ENCODE data around the gene PSMD9.
"Not testable (repeated sequence)": the region's sequence is repeated elsewhere in the genome, so short reads cannot be mapped to it uniquely, and the experiment has no call there.

PSMD9 gene

GRCh38 chr12:121921066-121921465 lies 32.5 kb downstream of the PSMD9 start:
- Histone ChIP-seq H3K4me1 (ENCODE audit: insufficient read depth, low read length) (peaks cover 14% of the 10 kb centered on the region), H3K9ac (ENCODE audit: low read depth, low read length) (no peak overlapping the region), H3K36me3 (ENCODE audit: insufficient read depth, low read length) (no peaks in the 10 kb centered on the region)

DNA sequence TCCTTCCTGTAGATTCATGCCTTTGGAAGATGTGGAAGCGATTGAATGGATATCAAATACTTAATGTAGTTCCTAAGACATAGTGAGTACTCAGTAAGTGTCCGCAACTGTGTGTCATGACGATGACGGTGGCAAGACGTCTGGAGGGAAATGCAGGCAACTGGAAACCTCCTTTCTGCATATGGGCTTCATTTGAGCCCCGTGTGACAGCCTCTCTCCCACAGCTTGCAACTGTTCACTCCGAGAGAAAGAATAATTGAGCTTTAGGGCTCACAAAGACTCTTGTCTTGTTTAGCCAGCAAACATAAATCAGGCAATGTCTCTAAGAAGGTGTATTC lies 36.7 kb downstream of the PSMD9 start:
- Histone ChIP-seq H3K9me3 (ENCODE audit: control insufficient read depth, insufficient read depth, low read length) (no peaks in the 10 kb centered on the region), H3K4me1 (ENCODE audit: insufficient read depth, low read length) (peaks cover 30% of the 10 kb centered on the region), H3K36me3 (ENCODE audit: insufficient read depth, low read length) (no peaks in the 10 kb centered on the region), H3K9ac (ENCODE audit: low read depth, low read length) (peak overlapping the region; percentile 2; the same call in 1 of the 2 replicates)

More at GRCh38 chr12:121921066-121921465, 32.5 kb downstream of the PSMD9 start:
- no peaks in the 10 kb centered on the region for H3K9me3 ChIP-seq (ENCODE audit: control insufficient read depth, insufficient read depth, low read length)

- no peaks in the 10 kb centered on the region for H3K36me3 ChIP-seq (ENCODE audit: insufficient read depth, low read length)
- no peak overlapping the region for H3K9ac ChIP-seq (ENCODE audit: low read depth, low read length)
- no peaks in the 10 kb centered on the region for H3K9me3 ChIP-seq (ENCODE audit: control insufficient read depth, insufficient read depth, low read length)
- H3K4me1 ChIP-seq (ENCODE audit: insufficient read depth, low read length) = peaks cover 30% of the 10 kb centered on the region
Measured at GRCh38 chr12:121926874-121927706, 38.5 kb downstream of the PSMD9 start.

DNA sequence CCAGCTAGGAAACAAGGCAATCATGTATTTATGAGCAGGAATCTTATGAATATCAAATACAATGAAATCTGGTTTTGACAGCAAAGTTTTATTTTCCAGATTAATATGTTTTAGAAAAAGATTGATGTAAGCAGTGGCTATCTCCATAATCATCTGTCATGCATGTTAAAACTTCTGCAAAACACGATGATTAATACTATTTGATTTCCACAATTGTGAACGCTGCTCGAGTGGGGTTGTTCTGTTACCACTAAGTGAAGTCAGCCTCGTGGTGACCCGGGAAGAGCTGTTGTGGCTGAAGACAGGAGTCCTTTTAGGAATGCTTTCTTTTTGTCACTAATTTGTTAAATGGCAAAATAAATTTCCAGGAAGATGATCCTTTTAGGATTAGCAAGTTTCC lies 39.2 kb downstream of the PSMD9 start:
- H3K9me3 ChIP-seq (ENCODE audit: control insufficient read depth, insufficient read depth, low read length) = no peaks in the 10 kb centered on the region
- no peak overlapping the region for H3K9ac ChIP-seq (ENCODE audit: low read depth, low read length)

DNA sequence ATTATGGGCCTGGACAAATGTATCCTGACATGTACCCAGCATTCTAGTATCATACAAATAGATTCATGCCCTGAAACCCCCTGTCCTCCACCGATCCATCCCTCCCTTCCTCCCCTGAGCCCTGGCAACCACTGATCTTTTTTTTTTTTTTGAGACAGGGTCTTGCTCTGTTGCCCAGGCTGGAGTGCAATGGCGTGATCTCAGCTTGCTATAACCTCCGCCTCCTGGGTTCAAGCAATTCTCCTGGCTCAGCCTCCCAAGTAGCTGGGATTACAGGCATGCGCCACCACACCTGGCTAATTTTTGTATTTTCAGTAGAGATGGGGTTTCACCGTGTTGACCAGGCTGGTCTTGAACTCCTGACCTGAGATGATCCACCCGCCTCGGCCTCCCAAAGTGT lies 41.0 kb downstream of the PSMD9 start:
- H3K36me3 ChIP-seq (ENCODE audit: insufficient read depth, low read length); H3K9me3 ChIP-seq (ENCODE audit: control insufficient read depth, insufficient read depth, low read length); H3K9ac ChIP-seq (ENCODE audit: low read depth, low read length): not testable (repeated sequence)
- H3K4me1 ChIP-seq (ENCODE audit: insufficient read depth, low read length) = peaks cover 37% of the 10 kb centered on the region

More for the DNA sequence above, 39.2 kb downstream of the PSMD9 start:
- Histone ChIP-seq H3K36me3 (ENCODE audit: insufficient read depth, low read length) (no peaks in the 10 kb centered on the region), H3K4me1 (ENCODE audit: insufficient read depth, low read length) (peaks cover 30% of the 10 kb centered on the region)

DNA sequence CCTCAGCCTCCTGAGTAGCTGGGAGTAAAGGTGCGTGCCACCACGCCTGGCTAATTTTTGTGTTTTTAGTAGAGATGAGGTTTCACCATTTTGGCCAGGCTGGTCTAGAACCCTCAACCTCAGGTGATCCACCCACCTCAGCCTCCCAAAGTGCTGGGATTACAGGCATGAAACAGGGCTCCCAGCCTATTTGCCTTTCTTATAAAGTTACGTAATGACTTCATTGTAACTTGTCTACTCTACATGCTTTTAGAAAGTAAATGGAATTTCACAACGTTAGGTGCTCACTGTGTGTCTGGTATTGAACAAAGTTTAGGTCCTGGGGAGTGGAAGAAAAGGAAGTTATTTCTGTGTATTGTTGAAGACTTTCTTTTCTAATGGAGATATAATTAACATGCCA lies 42.3 kb downstream of the PSMD9 start:
- Histone ChIP-seq H3K9me3 (ENCODE audit: control insufficient read depth, insufficient read depth, low read length) (no peaks in the 10 kb centered on the region), H3K4me1 (ENCODE audit: insufficient read depth, low read length) (peaks cover 30% of the 10 kb centered on the region), H3K9ac (ENCODE audit: low read depth, low read length) (no peak overlapping the region), H3K36me3 (ENCODE audit: insufficient read depth, low read length) (no peaks in the 10 kb centered on the region)

DNA sequence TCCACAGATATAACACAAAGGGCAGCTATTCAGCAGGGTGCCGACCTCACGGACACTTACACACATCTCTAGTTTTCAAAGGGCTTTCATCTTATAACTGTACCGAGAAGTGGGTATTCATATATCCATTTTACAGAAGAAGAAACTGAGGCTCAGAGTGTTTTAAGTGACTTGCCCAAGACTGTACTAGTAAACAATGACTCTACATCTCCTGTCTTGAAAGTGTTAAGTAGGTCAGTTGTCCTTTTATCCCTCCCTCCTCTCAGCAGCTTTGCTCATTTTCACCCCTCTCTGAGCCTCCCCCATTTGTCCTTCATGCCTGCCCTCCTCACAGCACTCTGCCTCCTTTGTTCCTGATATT lies 43.6 kb downstream of the PSMD9 start:
- H3K4me1 ChIP-seq (ENCODE audit: insufficient read depth, low read length) = peaks cover 24% of the 10 kb centered on the region
- no peaks in the 10 kb centered on the region; the same call in 1 of the 2 replicates for H3K9me3 ChIP-seq (ENCODE audit: control insufficient read depth, insufficient read depth, low read length)
- H3K9ac ChIP-seq (ENCODE audit: low read depth, low read length) = no peak overlapping the region
- no peaks in the 10 kb centered on the region for H3K36me3 ChIP-seq (ENCODE audit: insufficient read depth, low read length)

- no peaks in the 10 kb centered on the region for H3K36me3 ChIP-seq (ENCODE audit: insufficient read depth, low read length)
- H3K9me3 ChIP-seq (ENCODE audit: control insufficient read depth, insufficient read depth, low read length) = peaks cover 5% of the 10 kb centered on the region
- no peak overlapping the region for H3K9ac ChIP-seq (ENCODE audit: low read depth, low read length)
- peaks cover 17% of the 10 kb centered on the region for H3K4me1 ChIP-seq (ENCODE audit: insufficient read depth, low read length)
Measured at GRCh38 chr12:121932914-121933521, 44.4 kb downstream of the PSMD9 start.

GRCh38 chr12:121933522-121934308 lies 45.1 kb downstream of the PSMD9 start:
- H3K9me3 ChIP-seq (ENCODE audit: control insufficient read depth, insufficient read depth, low read length) = peaks cover 5% of the 10 kb centered on the region
- H3K36me3 ChIP-seq (ENCODE audit: insufficient read depth, low read length) = no peaks in the 10 kb centered on the region
- peaks cover 14% of the 10 kb centered on the region for H3K4me1 ChIP-seq (ENCODE audit: insufficient read depth, low read length)
- no peak overlapping the region for H3K9ac ChIP-seq (ENCODE audit: low read depth, low read length)

DNA sequence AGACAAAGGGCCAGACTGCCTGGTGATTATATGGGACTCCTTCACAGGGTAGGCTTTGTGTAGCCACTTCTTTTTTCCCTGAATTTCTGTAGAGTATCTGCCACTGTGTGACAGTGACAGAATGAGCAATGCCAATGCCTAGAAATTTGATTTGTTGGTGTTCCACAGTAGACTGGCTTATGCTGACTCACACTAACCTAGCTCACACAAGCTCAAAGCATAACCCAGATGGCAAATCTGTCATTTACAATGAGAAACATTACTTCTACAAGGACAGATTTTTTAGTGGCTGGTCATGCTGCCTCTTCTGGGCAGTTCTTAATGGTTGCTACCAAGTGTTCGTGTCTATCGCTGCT lies 45.7 kb downstream of the PSMD9 start:
- H3K4me1 ChIP-seq (ENCODE audit: insufficient read depth, low read length) = peaks cover 14% of the 10 kb centered on the region
- H3K36me3 ChIP-seq (ENCODE audit: insufficient read depth, low read length) = no peaks in the 10 kb centered on the region
- no peak overlapping the region for H3K9ac ChIP-seq (ENCODE audit: low read depth, low read length)
- peaks cover 5% of the 10 kb centered on the region for H3K9me3 ChIP-seq (ENCODE audit: control insufficient read depth, insufficient read depth, low read length)

GRCh38 chr12:121937654-121938053 lies 49.1 kb downstream of the PSMD9 start:
- Histone ChIP-seq H3K9ac (ENCODE audit: low read depth, low read length) (no peak overlapping the region), H3K9me3 (ENCODE audit: control insufficient read depth, insufficient read depth, low read length) (peaks cover 5% of the 10 kb centered on the region), H3K36me3 (ENCODE audit: insufficient read depth, low read length) (no peaks in the 10 kb centered on the region), H3K4me1 (ENCODE audit: insufficient read depth, low read length) (peaks cover 21% of the 10 kb centered on the region)

DNA sequence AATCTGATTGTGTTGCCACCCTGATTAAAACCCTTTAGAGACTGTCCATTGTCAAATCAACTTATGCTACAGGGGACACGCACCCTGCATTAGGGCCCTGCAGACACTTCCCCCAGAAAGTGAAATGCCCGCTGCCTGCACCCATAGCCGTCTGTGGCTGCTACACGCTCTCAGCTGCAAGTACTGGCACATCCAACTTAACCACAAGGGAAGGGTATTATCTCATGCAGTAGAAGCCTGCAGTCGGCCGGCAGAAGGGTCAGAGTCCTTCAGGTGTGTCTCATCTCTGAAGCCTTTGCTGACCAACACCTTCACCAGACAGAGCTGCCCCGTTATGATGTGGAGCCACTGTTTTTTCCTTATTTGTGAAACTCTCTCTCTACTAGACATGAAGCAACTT lies 50.6 kb downstream of the PSMD9 start:
- Histone ChIP-seq H3K4me1 (ENCODE audit: insufficient read depth, low read length) (peaks cover 9% of the 10 kb centered on the region), H3K9ac (ENCODE audit: low read depth, low read length) (no peak overlapping the region), H3K9me3 (ENCODE audit: control insufficient read depth, insufficient read depth, low read length) (peaks cover 5% of the 10 kb centered on the region), H3K36me3 (ENCODE audit: insufficient read depth, low read length) (no peaks in the 10 kb centered on the region)

DNA sequence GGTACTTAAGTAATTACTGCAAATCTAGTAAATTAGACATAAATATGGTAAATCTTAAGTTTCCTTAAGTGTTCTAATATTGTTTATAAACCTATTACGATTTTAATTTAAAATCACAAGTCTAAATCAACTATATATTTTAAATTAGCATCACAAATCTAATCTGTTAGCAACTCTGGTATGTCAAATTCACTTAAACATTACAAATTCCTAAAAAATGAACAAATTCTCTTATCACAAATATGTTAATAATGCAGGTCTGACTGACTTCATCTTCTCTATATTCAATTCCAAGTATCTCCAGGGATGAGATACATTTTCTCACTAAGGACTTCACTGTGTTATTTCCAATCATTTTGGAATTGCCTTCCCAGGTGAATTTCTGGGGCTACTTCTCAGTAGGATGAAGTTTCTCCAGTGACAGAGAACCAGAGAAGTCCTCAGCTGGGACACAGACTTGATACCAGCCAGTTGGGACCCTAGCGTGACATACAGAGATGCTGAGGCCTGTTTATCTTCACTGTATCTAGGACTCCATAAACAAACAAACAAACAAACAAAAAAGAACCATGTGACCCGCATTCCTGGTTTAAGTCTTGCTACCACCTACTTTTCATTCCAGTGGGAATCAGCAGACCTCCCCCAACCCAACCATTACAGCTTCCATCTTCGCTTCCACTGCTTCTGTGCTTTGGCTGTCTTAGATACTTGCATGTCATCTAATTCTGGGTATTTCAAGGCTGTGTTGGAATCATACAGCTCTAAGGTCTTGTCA lies 51.6 kb downstream of the PSMD9 start:
- Histone ChIP-seq H3K9me3 (ENCODE audit: control insufficient read depth, insufficient read depth, low read length) (peaks cover 5% of the 10 kb centered on the region), H3K36me3 (ENCODE audit: insufficient read depth, low read length) (no peaks in the 10 kb centered on the region), H3K4me1 (ENCODE audit: insufficient read depth, low read length) (peaks cover 7% of the 10 kb centered on the region; the same call in 1 of the 2 replicates), H3K9ac (ENCODE audit: low read depth, low read length) (no peak overlapping the region)

DNA sequence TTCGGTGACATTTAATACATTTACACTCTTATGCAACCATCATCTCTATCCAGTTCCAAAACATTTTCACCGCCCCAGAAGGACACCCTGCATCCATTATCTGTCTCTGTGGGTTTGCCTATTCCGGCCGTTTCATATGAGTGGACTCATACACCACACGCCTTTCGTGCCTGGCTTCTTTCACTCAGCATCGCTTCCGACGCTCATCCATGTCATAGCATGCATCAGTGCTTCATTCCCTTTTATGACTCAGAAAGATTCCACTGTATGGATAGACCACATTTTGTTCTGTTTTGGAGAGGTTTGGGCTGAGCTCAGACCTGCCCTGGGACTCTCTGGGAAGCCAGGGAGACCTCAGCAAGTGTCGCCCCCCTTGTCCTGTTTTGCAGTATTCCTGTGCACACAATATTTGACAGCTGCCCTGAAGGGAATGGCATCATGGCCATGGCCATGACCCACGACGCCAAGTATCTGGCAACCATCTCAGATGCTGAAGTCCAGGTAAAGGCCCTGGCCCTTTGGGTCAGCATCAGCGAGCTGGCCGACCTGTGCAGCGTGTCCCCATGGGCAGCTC lies 53.6 kb downstream of the PSMD9 start:
- Histone ChIP-seq H3K9ac (ENCODE audit: low read depth, low read length) (no peak overlapping the region), H3K4me1 (ENCODE audit: insufficient read depth, low read length) (peaks cover 7% of the 10 kb centered on the region; the same call in 1 of the 2 replicates), H3K36me3 (ENCODE audit: insufficient read depth, low read length) (no peaks in the 10 kb centered on the region), H3K9me3 (ENCODE audit: control insufficient read depth, insufficient read depth, low read length) (peaks cover 5% of the 10 kb centered on the region; the same call in 1 of the 2 replicates)
